Mucosa of gallbladder (tissue), 1 donor: ENCODE measurements around the gene CORO2B. TPM values are rescaled to one million over a fixed set of nuclear protein-coding genes. Genes with fewer than 3 reads are reported as not detected.

Source experiments
- DNase-seq: peaks from one replicate; pipeline ENCODE4 v3.0.0-alpha.2; 2020; ENCODE audit warnings: low spot score
- total RNA-seq: library from RNA; stranded (reverse); gene quantifications from one replicate; pipeline ENCODE4 v1.2.1, GENCODE V29; 2021
- donor health status: DM: no; HTN: no; CAD: no.

Gene CORO2B, protein sequence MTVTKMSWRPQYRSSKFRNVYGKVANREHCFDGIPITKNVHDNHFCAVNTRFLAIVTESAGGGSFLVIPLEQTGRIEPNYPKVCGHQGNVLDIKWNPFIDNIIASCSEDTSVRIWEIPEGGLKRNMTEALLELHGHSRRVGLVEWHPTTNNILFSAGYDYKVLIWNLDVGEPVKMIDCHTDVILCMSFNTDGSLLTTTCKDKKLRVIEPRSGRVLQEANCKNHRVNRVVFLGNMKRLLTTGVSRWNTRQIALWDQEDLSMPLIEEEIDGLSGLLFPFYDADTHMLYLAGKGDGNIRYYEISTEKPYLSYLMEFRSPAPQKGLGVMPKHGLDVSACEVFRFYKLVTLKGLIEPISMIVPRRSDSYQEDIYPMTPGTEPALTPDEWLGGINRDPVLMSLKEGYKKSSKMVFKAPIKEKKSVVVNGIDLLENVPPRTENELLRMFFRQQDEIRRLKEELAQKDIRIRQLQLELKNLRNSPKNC
- total RNA-seq = 2.9 TPM

DNA sequence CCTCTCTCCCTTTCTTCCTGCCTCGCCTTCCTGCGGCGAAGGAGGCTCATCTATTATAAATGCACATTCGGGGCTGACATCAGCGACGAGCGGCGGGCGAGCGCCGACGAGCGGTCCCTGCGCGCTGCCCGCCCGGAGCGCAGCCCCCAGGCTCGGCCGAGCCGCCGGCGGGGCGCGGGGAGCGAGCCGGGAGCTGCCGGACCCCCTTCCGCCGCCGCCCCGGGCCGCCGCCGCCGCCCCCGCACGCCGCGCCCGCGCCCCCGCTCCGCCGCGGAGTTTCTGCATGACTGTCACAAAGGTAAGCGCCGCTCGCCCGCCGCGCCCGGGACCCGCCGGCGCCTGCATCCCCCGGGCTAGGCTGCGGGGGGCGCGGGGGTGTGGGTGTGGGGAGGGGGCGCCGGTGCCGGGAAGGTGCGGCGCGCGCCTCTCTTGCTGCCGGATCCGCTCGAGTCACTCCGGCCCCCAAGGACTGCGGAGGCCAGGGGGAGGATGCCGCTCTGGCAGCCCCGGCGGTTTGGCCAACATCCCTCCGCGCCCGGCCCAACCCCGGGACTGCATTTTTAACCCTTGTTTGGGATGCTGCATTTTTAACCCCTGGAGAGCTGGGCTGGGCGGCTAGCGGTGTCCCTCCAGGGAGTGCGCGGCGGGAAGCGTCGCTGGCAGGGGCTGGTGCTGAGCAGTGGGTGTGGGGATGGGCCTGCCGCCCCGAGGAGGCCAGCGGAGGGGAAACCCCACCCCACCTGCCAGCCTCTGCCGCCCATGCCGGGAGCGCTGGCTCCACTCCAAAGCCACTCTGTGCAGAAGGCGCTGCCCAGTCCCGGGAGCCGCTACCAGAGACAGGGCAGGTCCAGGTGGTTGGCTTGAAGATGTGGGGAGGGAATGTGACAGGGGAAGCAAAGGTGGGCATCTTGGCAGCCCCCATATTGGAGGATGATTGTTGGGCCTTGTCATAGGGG, at the start of gene CORO2B:
CORO2B (plus strand) TSS at position 14 of the 956 bp plus-strand sequence; CDS start at position 284, 270 bp downstream.
- DNase-seq = no peak

DNA sequence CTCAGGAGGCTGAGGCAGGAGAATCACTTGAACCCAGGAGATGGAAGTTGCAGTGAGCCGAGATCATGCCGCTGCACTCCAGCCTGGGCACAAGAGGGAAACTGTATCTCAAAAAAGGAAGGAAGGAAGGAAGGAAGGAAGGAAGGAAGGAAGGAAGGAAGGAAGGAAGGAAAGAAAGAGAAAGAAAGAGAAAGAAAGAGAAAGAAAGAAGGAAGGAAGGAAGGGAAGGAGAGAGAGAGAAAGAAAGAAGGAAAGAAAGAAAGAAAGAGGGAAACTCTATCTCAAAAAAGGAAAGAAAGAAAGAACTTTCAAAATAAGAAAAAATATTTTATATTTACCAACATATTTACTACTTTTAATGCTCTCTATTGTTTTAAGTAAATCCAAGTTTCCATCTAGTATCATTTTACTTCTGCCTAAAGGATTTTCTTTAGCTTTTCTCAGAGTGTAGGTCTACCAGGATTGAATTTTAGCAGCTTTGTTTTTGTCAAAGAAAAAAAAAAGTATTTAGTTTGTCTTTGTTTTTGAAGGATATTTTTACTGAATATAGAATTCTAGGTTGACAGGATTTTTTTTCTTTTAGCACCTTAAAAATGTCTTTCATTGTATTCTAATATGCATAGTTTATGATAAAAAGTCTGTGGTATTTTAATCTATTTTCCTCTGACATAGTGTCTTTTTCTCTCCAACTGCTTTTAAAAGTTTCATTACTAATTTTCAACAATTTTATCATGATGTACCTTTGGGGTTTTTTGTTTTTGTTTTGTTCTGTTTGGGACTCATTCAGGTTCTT, 47.2 kb upstream of the CORO2B start:
- no peak for DNase-seq

DNA sequence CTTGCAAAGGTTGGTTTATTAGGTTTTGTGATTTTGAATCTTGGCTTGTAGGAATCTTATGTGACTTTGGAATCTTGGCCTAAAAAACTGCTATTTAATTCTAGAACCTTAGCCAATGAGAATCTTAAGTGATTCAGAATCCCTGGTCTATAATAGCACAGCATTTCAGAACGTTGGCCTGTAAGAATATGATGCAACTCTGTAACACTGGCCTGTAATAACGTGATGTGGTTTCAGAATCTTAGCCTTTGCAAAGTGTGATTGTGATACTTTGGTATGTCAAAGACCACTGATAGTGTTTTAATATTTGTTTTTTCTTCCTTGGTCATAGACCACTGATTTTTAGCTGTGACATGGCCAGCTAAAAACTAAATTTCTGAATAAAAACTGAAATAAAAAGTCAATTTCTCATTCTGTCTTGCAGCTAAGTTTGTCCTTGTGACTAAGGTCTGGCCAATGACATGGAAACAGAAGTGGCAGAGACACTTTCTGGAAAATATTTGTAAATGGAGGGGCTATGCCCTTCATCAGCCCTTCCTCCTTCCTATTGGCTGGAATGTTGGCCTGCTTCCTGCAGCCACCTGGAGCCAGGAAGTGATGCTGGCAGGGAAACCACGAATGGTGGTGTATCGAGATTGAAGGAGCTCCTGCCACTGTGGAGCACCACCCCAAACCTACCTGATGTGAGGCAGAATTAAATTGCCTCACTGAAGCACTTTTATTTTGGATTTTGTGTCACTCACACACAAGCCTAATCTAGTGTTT, 42.3 kb upstream of the CORO2B start:
- no peak for DNase-seq

DNA sequence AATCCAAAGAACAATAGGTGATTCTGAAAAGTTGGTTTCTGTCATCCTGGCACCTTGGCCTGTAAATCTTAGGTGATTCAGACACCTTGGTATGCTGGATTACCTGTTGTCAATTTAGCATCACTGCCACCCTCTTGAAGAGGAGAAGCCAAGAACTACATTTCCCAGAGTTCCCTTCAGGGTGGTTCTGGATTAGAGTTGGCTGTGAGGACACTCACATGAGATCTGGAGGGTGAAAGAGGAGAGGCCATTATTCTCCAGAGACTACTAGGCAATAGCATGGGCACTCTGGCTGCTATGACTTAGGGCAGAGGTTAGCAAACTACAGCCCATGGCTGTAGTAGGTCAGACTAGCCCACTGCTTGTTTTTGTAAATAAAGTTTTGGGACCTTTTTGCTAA, 41.7 kb upstream of the CORO2B start:
- no peak for DNase-seq

DNA sequence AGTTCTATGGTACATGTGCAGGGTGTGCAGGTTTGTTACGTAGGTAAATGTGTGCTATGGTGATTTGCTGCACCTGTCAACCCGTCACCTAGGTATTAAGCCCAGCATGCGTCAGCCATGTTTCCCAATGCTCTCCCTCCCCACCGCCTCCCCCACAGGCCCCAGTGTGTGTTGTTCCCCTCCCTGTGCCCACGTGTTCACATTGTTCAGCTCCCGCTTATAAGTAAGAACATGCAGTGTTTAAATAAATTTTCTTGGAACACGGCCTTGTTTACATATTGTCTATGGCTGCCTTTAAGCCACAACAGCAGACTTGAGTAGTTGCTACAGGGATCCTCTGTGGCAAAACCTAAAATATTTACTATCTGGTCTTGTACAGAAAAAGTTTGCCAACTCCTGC, 41.3 kb upstream of the CORO2B start:
- no peak for DNase-seq

DNA sequence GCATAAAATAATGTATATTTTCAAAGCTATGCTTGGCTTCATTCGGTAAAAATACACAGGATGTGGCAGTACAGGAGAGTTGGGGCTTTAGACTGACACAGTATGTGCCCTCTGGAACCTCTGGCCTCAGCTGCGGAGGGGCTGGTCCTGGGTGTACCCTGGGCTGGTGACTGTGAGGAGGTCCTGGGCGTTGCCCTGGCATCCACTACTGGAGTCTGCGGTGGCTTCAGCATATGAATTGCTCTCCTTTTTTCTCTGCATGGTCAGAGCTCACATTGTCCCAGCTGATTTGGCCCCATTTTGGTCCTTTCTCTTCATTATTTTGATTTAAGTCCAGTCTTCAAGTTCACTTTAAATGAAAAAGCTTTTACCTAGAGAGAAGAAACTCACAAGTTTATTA, 40.5 kb upstream of the CORO2B start:
- no peak for DNase-seq

DNA sequence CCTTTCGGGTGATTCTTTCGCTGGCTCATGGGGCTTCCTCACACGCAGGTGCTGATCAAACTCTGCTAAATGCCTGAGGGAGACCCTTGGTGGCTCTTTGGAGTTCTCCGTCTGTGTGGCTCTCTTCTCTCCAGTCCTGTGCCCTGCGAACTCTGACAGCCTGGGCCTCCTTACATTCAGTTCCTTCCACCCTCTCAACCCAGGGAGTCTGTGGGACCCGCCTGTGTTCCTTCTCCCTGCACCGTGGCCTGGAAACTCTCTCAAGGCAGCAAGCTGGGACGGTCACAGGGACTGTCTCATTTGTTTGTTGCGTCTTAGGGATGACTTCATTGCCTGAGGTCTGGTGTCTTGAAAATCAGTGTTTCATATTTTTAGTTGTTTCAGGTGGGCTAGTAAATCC, 37.0 kb upstream of the CORO2B start:
- DNase-seq = no peak

DNA sequence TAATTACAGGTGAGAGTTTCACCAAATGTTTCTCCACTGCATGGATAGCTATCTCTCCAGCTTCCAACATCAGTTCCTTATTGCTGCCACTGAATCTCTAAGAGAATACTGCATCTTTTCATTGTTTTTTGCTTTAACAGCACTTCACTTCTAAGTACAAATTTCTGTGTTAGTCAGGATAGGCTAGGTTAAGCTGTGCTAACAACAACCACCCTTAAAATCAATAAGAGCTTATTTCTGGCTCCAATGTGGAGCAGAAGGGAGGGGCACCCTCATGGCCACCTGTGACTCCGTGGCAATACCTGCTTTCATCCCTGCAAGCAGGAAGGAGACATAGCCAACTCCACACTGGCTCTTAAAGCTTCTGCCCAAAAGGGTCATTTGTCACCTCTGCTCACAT, 36.4 kb upstream of the CORO2B start:
- DNase-seq = no peak

DNA sequence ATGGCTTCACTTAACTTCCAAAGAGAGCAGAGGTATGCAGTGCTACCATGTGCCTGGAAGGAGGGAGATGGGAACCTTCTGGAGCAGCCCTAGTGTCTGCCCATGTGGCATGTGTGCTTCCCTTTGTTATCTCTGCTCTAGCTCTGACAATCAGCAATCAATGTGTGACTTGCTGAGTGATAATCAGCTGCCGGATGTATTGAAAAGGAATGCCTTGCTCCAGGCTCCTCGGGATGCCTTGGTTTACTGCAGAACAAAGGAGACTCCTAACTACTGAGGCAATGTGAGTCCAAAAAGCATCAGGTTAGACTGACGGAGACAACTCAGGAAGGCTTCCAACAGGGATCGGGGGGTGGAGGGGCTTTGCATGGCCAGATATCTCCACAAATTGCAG, 36.0 kb upstream of the CORO2B start:
- DNase-seq = no peak

DNA sequence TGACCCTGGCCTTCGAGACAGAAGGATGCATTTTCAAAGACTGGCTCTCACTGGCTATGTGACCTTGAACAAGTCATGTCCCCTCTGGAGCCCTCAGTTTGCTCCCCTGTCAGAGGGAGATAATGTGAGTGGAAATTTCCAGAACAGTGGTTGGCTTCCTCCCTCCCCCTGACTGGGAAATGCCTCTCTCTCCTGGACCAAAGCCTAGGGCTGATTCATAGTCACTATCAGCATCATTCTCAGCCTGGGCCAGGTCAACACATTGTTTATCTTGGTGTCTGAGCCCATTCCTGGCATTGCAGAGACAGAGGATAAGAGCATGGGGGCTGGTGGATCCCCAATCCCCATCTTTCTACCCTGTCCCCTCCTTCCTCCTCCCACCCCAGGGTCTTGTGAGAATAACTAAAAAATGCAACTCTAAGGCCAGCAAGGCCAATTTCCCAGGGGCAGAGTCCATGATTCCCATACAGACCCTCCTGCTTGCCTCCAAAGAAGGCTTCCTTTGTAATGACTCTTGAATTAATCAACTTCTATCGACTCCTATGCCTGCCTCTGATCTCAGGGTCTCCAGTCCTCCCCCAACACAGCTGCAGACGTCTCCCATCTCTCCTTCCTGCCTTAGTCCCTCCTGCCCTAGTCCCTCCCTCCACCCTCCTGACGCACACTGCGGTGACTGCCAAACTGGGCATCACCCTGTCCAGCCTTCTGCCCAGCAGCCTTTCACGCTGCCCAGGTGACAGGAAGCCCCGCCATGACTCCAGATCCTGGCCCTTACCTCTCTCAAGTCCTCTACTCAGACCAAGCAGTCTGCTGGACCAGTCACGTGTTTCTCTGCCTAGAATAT, 35.4 kb upstream of the CORO2B start:
- peak; percentile 77 for DNase-seq

DNA sequence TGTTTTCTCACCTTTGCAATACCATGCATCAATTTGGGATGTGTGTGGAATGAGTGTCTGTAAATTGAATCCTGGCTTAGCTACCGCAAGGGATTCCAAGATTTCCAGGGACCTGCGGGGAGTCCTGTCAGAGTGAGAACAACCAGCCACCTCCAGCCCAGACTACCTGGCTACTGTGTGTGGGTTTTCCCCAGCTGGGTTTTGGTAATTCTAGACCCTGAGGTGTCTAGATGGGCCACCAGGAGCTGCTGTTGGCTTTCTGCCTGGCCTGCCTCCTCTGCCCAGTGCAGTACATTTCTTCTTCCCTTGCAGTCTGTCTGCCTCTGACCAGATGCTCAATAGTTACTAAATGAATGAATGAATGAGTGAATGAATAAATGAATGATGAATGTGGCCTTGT, 32.5 kb upstream of the CORO2B start:
- DNase-seq = no peak

DNA sequence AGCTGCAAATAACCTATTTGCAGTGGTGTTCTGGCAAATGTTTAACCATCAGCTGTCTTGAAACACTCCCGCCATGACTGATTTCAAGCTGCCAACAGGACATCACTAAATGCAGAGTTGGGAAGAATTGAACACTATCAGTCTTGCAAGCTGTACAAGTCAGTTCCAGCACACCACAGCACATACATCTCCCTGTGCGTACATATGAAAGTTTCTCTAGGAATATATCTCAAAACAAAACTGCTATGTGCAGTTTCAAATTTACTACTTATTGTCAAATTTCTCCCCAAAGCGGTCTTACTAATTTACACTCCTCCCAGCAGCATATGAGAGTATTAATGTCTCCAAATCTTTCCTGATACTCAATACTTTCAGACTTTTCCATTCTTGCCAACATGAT, 30.4 kb upstream of the CORO2B start:
- no peak for DNase-seq

DNA sequence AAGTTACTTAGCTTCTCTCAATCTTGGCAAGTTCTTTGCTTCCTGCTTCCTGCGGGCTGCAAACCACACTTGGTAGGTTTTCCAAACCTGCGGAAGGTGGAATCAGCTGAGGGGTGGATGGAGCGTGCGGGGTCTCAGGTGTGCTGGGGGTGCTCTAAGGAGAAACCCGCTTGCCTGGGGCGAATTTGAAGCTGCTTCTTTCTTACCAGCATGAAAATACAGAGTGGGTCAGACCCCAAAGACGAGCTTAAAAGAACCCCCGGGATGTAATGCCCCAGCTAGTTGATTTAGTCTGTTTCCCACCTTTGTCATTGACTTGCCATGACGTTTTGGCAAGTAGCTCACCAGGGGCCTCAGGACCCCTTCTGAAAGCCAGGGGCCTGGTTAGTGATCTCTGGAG, 28.8 kb upstream of the CORO2B start:
- no peak for DNase-seq

DNA sequence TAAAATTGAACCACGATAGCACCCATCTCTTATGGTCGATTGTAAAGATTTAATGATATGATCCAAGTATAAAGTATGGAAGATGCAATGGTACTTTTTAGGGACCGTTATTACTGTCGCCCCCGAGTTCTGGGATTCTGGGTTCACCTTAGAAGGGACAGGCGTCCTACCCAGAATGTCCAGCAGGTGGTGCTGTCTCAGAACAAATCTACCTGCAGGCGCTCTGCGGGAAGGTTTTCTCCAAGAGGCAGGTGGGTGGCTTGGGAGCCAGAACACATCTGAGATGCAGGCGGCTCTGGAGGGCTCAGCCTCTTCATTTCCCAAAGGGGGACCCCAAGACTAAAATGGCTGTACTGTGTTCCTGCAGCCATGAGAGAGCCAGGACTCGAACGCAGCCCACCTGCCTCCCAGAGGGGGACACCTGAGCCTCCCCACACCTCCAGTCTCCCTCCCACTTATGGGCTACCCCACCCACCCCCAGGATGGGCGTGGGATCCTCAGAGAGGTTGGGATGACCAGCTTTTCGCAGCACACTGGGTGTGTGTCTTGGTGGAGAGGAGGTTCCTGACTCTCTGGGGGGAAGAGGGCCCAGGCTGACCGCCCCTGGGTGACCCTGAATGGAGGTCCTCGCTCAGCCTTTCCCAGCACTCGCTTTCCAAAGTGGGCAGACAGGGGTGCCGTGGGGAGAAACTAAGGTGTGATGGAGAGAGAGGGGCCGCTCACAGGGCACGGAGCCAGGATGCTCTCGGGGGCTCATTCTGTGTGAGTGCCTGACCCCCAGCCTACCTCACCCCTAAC, 28.1 kb upstream of the CORO2B start:
- peak; percentile 69 for DNase-seq

DNA sequence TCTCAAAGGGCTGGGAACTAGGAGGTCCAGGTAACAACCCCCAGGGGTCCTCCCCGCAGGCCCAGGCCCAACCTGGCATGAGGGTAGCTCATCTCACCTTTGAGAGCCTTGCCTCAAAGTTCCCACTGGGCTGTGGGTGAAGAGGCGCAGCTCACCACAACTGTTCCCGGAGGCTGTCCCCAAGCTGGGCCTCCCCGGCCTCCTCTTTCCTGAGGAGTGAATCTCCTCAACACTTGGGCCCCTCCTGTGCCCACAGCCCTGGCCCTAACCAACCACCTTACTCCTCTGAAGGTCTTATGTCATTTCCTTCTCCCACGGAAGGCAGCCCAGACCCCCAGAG, 27.5 kb upstream of the CORO2B start:
- no peak for DNase-seq

DNA sequence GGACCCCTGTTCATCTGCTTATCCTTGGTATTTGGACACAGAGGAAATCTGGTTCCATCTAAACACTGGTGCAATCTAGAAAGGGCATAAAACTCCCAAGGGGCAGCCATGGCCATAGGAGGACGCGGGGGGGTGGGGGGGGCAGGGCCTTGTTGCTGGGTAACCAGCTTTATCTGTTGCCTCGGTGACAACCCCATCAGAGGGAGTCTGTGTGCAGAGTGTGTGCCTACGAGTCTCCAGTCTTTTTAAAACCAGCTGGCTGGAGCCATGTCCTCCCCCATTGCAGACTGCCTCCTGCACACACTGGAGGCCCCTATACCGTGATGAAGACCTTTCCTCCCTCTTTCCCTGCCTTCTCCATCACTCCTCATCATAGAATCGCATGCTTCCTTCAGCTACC, 26.4 kb upstream of the CORO2B start:
- no peak for DNase-seq

DNA sequence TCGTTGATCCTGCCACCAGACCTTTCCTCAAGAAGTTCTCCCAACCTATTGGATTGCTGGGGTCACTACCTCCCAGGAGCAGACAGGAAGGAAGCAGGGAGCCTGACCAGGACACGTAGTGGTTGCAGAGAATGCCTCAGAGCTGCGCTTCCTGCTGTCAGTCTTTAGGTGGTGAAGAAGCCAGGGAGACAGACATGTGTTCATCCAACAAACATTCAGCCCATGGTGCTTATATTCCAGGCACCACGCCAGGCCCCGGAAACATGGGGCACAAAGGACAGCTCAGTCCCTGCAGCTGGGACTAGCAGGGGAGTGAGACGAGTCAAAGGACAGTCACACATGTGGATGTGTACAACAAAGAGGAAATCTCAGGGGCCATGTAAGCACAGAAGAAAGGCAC, 26.0 kb upstream of the CORO2B start:
- no peak for DNase-seq

DNA sequence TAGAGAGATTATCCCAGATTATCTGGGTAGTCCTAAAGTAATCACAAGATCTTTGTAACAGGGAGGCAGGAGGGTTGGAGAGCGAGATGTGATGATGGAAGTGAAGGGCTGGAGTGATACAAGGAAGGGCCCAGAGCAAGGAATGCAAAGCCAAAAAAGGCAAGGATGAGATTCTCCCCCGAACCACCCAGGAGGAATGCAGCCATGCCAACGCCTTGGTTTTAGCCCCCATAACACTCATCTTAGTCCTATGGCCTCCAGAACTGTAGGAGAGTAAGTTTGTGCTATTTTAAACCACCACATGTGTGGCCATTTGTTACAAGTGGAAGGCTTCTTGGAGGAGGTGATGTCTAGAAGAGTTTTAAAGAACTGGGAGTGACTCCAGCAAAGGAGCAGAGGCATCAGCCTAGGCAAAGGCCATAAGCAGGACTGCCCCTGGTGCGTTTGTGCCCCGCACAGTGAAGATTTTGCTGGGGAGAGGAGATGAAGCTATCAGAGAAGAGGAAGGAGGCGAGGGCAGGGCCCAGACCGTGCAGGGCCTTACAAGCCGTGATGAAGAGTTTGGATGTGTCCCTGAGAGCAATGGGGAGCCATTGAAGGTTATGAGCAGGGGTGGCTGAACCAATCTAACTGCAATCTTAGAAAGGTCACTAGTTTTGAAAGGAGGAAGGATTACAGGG, 25.3 kb upstream of the CORO2B start:
- no peak for DNase-seq
